Kasumi-1 (cell line): ENCODE measurements around the gene SYMPK.

Experiments
- DNase-seq, 2 experiments: peaks; one replicate each; lab custom pipeline; 2025; lab: John Stamatoyannopoulos, UW

SYMPK gene

GRCh38 chr19:45781214-45782161, 81.5 kb downstream of the SYMPK start:
- no peak for DNase-seq

- no peak for DNase-seq
These were observed 82.3 kb downstream of the SYMPK start for GRCh38 chr19:45780448-45781213.

GRCh38 chr19:45780146-45780447, 82.8 kb downstream of the SYMPK start:
- DNase-seq: no peak

- peak; percentile 71 to 80 for DNase-seq
These were observed 83.5 kb downstream of the SYMPK start for GRCh38 chr19:45779231-45780145.

DNA sequence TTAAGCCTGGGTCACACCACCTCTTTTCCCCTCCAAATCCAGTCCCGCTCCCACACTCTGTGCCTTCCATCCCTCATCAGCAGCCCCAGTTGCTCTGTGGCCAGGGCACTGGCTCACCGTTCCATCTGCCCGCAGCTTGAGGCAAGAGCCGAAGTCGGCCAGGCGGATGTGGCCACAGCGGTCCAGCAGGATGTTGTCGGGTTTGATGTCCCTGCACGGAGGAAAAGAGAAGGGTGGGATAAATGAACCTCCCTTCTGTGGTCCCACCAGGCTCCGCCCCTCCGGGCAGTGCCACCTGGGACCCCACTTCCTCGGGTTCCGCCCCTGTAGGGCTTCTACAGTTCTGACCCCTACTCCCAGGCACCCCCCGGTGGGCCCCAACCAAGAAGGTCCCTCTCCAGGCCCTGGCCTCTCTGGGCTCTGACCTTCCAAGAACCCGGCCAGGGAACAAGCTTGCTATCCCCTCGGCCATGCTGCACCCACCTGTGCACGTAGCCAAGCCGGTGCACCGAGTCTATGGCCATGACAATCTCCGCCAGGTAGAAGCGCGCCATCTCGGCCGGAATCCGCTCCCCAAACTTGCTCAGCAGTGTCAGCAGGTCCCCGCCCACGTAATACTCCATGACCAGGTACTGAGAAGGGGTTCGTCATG, 84.8 kb downstream of the SYMPK start:
- DNase-seq: no peak

DNA sequence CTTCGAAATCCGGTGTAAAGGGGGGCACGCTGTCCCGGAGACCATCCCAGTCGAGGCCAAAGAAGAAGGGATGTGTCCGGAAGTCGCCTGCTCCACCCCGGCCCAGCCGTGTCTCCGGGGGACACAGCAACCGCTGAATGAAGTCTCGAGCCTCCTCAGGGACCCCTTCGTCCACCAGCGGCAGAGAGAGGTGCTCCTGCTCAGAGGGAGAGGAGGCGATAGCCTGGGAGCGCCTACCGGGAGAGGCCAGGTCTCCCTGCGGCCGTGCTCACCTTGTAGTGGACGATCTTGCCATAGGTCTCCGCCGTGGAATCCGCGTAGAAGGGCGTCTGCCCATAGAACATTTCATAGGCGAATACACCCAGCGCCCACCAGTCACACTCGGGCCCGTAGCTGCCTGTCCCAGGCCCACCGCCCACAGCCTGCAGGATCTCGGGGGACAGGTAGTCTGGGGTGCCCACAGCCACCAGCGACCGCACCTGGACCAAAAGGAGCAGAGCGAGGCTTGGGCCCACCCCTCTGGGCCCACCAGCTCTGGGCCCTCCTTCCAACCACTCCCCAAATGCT, 85.5 kb downstream of the SYMPK start:
- no peak for DNase-seq

- no peak for DNase-seq
These were observed 88.2 kb downstream of the SYMPK start for GRCh38 chr19:45774765-45775164.

DNA sequence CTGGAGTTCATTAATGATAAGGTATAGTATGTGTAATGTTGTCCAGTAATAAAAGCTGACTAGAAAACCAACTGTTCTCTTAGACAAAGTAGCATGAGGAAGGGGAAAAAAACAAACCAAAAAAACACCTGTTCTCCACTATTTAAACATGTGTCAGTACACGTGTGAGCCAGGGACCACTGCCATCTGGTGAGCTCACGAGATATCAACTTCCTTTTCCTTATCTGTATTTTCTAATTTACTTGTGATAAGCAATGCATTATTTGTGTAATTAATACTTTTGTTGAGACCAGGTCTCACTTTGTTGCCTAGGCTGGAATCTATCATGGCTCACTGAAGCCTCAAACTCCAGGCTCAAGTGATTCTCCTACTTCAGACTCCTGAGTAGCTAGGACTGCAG, 89.6 kb downstream of the SYMPK start:
- DNase-seq: no peak

DNA sequence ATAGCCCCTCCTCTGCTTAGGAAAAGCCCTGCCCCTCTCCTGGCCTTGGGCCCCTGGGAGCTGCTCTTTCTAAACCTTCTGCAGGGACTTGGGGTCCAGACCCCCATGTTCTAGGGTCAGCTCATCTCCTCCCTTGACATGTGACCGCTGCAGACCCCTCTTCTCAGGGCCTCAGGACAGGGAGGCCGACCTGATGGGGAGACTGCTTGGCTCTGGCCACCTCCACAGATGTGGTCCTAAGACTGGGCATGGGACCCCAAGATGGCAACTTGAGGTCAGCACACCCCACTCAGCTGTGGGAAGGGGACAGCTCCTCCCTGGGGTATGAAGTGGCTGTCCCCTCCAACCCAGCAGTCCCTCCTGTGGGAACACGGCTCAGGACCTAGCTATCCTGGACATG, 90.0 kb downstream of the SYMPK start:
- DNase-seq: no peak

DNA sequence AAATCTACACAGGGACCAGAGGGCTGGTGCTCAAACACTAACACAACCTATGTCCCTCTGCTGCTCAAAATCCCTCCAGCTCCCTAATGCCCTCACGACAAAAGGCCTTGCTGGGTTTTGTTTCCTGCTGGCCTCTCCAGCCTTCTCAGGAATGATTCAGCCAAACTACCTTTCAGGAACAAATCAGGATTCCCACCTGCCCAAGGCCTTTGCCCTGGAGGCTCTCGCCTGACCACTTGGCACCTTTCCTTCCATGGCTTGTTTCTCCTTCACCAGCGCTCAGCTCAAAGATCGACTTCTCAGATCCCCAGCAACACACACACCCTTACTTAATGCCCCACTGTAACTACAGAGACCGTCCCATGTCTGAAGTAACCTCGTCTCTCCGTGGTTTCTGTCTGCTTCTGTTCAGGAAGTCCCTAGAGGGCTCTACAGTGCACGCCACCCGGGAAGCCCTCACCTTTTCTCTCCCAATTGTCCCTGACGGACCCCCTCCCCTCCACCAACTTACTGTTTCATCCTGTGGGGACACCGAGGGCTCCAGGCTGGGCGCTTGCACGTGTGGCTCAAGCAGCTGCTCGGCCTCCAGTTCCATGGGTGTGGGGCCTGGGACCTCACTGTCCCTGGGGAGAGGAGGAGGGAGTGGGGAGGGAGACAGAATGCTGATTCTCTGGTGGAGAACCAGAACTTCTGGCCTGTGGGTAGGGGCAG, 90.7 kb downstream of the SYMPK start:
- DNase-seq: peak; percentile 15 to 32

DNA sequence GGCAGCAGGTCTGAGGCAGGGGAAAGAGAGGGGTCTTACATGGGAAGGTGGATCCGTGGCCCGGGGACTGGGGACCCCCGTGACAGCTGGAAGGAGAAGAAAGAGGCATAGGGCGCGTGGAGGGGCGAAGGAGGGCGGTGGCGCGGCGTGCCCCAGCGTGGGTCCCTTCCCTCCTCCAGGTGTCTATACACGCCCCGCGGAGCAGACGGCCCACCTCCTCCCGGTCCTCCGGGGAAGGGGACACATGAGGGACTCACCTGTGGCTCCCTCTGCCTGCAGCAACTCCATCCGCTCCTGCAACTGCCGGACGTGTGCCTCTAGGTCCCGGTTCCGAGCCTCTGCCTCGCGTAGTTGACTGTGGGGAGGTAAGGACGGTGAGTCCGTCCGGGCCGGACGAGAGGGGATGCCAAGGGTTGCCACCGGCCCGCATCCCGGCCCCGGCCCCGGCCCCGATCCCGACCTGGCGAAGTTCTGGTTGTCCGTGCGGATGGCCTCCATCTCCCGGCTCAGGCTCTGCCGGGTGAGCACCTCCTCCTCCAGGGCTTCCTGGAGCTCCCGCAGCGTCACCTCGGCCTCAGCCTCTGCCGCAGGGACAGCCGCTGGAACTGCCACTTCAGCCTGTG, 91.5 kb downstream of the SYMPK start:
- DNase-seq: no peak

GRCh38 chr19:45770192-45771101, 92.5 kb downstream of the SYMPK start:
- DNase-seq: peak; percentile 97 to 98

DNA sequence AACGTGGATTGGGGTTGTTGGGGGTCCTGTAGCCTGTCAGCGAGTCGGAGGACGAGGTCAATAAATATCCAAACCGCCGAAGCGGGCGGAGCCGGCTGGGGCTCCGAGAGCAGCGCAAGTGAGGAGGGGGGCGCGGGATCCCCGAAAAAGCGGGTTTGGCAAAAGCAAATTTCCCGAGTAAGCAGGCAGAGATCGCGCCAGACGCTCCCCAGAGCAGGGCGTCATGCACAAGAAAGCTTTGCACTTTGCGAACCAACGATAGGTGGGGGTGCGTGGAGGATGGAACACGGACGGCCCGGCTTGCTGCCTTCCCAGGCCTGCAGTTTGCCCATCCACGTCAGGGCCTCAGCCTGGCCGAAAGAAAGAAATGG, 93.1 kb downstream of the SYMPK start:
- no peak for DNase-seq

GRCh38 chr19:45768984-45769782, 93.8 kb downstream of the SYMPK start, which contains the start of gene SIX5:
TSS of gene SIX5 (minus strand) at chr19:45769252. CDS start at chr19:45768844, 408 bp downstream.
- DNase-seq: peak; percentile 90

DNA sequence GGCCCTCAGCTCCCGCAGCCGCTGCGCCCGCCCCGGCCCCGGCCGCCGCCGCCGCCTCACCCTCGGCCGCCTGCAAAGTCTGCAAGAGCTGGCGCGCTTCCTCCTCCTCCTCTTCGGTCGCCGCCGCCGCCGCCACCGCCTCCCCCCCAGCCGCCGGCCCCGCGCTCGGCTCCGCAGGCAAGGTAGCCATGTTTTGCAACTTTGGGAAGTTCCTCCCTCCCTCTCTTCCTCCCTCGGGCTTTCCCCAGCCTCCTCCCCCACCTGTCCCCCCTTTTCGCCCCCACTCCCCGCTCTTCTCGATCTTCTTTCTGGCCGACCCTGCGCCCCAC, 94.3 kb downstream of the SYMPK start:
- peak; percentile 19 to 55 for DNase-seq

DNA sequence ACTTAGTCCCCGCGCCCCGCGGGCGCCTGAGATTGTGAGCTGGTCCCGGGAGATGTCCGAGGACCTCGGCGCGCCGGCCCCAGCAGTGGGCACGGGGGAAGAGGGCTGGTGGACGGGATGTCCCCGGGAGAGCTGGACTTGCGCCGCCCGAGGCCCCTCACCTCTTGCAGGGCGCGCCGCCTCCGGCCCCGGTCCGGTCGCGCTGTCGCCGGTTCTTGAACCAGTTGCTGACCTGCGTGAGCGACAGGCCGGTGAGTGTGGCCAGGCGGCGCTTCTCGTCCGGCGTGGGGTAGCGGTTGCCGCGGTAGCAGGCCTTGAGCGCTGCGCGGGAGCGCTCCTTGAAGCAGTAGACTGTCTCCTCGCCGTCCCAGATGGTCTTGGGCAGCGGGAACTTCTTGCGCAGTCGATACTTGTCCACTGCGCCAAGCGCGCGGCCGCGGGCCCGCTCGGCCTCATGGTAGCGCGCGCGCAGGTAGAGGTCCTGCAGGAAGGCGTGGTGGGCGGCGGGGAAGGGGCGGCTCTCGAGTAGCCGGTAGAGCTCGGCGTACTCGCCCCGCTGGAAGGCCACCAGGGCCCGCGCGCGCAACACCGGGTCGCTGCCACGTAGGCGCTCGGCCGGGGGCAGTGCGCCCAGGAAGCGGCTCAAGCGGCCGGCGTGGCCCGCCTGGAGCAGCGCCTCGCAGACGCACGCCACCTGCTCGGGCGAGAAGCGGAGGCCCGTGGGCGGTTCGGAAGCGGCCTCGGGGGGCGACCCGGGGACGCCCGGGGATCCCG, 94.9 kb downstream of the SYMPK start:
- no peak for DNase-seq

DNA sequence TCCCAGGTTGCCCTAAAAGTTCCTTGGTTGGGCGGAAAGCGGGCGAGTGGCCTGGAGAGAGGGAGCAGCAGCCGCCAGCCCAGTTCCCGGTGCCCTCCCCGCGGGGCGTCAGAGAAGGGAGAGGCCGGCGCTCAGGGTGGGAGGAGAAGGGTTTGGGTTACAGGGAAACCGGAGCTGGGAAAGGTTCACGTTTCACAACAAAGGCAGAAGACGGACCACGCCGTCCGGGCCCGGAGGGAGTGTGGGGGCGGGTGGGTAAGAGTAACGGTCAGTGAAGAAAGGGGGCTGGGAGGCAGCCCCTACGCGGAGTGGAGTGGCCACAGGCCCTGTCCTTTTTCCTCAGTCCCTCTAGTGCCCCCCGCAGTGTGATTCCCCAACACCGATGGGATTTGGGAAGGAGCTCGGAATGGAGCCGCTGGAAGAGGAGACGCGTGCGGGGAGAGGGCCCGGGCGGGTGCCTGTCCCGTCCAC, 95.5 kb downstream of the SYMPK start:
- DNase-seq: no peak
